ENCODE measurements around the gene CCSER1.

CCSER1 gene

GRCh38 chr4:90769251-90769650 is 642.1 kb downstream of the CCSER1 start:
- TF ChIP-seq, protein P1, sequence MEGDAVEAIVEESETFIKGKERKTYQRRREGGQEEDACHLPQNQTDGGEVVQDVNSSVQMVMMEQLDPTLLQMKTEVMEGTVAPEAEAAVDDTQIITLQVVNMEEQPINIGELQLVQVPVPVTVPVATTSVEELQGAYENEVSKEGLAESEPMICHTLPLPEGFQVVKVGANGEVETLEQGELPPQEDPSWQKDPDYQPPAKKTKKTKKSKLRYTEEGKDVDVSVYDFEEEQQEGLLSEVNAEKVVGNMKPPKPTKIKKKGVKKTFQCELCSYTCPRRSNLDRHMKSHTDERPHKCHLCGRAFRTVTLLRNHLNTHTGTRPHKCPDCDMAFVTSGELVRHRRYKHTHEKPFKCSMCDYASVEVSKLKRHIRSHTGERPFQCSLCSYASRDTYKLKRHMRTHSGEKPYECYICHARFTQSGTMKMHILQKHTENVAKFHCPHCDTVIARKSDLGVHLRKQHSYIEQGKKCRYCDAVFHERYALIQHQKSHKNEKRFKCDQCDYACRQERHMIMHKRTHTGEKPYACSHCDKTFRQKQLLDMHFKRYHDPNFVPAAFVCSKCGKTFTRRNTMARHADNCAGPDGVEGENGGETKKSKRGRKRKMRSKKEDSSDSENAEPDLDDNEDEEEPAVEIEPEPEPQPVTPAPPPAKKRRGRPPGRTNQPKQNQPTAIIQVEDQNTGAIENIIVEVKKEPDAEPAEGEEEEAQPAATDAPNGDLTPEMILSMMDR (IDR thresholded peaks at IDR 0.05; ENCODE audit: extremely low read depth, missing control alignments), result no peak
- no peak for DNase-seq (ENCODE audit: low spot score)

DNA sequence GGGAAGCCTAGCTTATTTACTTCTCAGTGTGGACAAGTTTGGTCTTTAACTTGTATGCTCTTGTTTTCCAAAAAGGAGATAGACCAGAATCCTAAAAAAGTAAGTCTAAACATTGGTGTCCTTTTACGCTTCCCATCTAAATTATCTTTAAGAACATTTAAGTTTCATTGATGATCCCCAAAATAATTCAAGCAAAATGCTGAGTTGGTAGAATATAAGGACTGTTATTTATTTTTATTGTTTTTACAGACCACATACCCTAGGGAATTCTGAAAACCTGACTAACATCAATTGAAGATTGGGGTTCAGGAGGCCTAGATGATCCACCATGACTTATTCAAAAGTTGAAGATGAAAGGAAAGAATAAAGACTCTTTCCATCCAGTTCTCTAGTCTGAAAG is 653.0 kb downstream of the CCSER1 start:
- DNase-seq (ENCODE audit: low spot score), result no peak
- TF ChIP-seq, protein P1 (IDR thresholded peaks at IDR 0.05; ENCODE audit: extremely low read depth, missing control alignments), result no peak

- TF ChIP-seq, protein P1 (IDR thresholded peaks at IDR 0.05; ENCODE audit: extremely low read depth, missing control alignments), result no peak
- no peak for DNase-seq (ENCODE audit: low spot score)
Observed at GRCh38 chr4:90786602-90787001, 659.4 kb downstream of the CCSER1 start.

- TF ChIP-seq, protein P1 (IDR thresholded peaks at IDR 0.05; ENCODE audit: extremely low read depth, missing control alignments), result no peak
- DNase-seq (ENCODE audit: low spot score), result no peak
Observed at GRCh38 chr4:90792696-90793095, 665.5 kb downstream of the CCSER1 start.

DNA sequence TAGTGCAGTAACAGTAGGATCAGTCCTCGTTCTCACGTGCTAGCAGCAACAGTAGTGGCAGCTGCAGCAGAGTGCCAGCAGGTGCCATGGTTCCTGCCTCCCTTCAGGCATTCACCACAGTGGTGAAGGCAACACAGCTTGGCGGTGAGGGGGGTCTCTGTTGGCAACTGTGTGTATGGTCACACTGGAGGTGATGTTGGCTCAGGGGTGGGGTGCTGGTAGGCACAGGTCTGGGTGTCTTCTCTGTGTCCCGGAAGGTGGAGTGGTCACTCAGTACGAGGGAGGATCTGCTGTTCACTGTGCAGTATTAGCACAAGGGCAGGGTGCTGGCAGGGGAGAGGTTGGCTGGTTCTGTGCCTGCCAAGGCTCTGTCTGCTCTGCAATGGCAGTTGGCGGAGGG is 671.8 kb downstream of the CCSER1 start:
- no peak for DNase-seq (ENCODE audit: low spot score)
- TF ChIP-seq, protein P1 (IDR thresholded peaks at IDR 0.05; ENCODE audit: extremely low read depth, missing control alignments), result no peak

- DNase-seq (ENCODE audit: low spot score), result no peak
- TF ChIP-seq, protein P1 (IDR thresholded peaks at IDR 0.05; ENCODE audit: extremely low read depth, missing control alignments), result no peak
Observed at GRCh38 chr4:90799895-90800294, 672.7 kb downstream of the CCSER1 start.

DNA sequence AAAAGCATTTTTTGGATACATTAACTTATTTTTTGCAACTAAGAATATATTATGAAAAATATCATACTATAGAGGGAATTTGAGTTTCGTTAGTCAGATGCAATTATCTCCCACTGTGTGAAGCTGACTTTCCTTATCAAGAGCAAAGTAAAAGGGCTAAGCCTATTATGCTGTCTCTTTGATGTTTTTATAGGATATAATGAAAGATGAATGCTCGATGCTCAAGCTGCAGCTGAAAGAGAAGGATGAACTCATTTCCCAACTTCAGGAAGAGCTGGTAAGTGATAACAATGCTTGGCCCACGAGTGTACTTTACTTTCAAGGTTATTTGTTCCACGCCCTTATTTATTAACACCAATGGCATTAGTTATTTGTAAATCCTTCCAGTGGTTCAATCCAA is 688.4 kb downstream of the CCSER1 start:
- TF ChIP-seq, protein P1 (IDR thresholded peaks at IDR 0.05; ENCODE audit: extremely low read depth, missing control alignments), result no peak
- no peak for DNase-seq (ENCODE audit: low spot score)
